Measurements from ENCODE around the gene SLC14A1.
A peak's percentile ranks its signal among the peaks of the same experiment; 100 is the strongest.

Gene SLC14A1

GRCh38 chr18:45760462-45761036 lies 36.6 kb downstream of the SLC14A1 start:
- DNase-seq: no peak

- peak; percentile 75 for DNase-seq
Observed at GRCh38 chr18:45761512-45762114, 37.6 kb downstream of the SLC14A1 start.

- DNase-seq: peak; percentile 29
Observed at GRCh38 chr18:45764000-45764686, 40.2 kb downstream of the SLC14A1 start.

GRCh38 chr18:45765796-45766195 lies 41.8 kb downstream of the SLC14A1 start:
- DNase-seq: no peak

GRCh38 chr18:45771587-45772480 lies 47.9 kb downstream of the SLC14A1 start:
- DNase-seq: no peak

GRCh38 chr18:45774065-45774521 lies 50.1 kb downstream of the SLC14A1 start:
- no peak for DNase-seq

- DNase-seq: peak; percentile 65
Observed at GRCh38 chr18:45775241-45775676, 51.3 kb downstream of the SLC14A1 start.

- no peak for DNase-seq
Observed at GRCh38 chr18:45775743-45776142, 51.8 kb downstream of the SLC14A1 start.

- no peak for DNase-seq
Observed at GRCh38 chr18:45777393-45777792, 53.4 kb downstream of the SLC14A1 start.

- no peak for DNase-seq
Observed at GRCh38 chr18:45780568-45780967, 56.6 kb downstream of the SLC14A1 start.

- DNase-seq: no peak
Observed at GRCh38 chr18:45782662-45783061, 58.7 kb downstream of the SLC14A1 start.

GRCh38 chr18:45783097-45784075 lies 59.4 kb downstream of the SLC14A1 start:
- DNase-seq: no peak

- no peak for DNase-seq
Observed at GRCh38 chr18:45785134-45785533, 61.2 kb downstream of the SLC14A1 start.

- no peak for DNase-seq
Observed at GRCh38 chr18:45786941-45787340, 63.0 kb downstream of the SLC14A1 start.

- DNase-seq: no peak
Observed at GRCh38 chr18:45787346-45787745, 63.4 kb downstream of the SLC14A1 start.

- no peak for DNase-seq
Observed at GRCh38 chr18:45788861-45789260, 64.9 kb downstream of the SLC14A1 start.

- DNase-seq: no peak
Observed at GRCh38 chr18:45792506-45793263, 68.7 kb downstream of the SLC14A1 start.

GRCh38 chr18:45793264-45793965 lies 69.4 kb downstream of the SLC14A1 start:
- no peak for DNase-seq

GRCh38 chr18:45801416-45802004 lies 77.5 kb downstream of the SLC14A1 start:
- no peak for DNase-seq

Measured in GDM1 (cell line).